Renal cortical epithelial cell (primary cell): Measurements from ENCODE around the gene SNCB. TPM values are rescaled to one million over a fixed set of nuclear protein-coding genes. Genes with fewer than 3 reads are reported as not detected.
"Not testable (repeated sequence)": the region's sequence is repeated elsewhere in the genome, so short reads cannot be mapped to it uniquely, and the experiment has no call there.

Source experiments
- DNase-seq: peaks from one replicate; pipeline ENCODE4 v3.0.0-alpha.2; 2011; ENCODE audit warnings: low read depth
- total RNA-seq: library from RNA; depleted of rRNA; stranded (reverse); fragments of >200 nt; gene quantifications from 2 replicates; pipeline ENCODE4 v1.2.3, GENCODE V29; 2014

Gene SNCB
- total RNA-seq, 1 donor from 2014 or later: not detected

- DNase-seq: not testable (repeated sequence)
These were observed 30.4 kb downstream of the SNCB start for GRCh38 chr5:176599749-176600430.

GRCh38 chr5:176597417-176598389 lies 32.6 kb downstream of the SNCB start:
- no peak for DNase-seq

- DNase-seq: no peak
These were observed 33.5 kb downstream of the SNCB start for GRCh38 chr5:176596689-176597416.

GRCh38 chr5:176596069-176596644 lies 34.2 kb downstream of the SNCB start:
- DNase-seq: no peak

GRCh38 chr5:176595386-176595943 lies 34.9 kb downstream of the SNCB start:
- DNase-seq: no peak

GRCh38 chr5:176594554-176594953 lies 35.8 kb downstream of the SNCB start:
- no peak for DNase-seq

- no peak for DNase-seq
These were observed 37.0 kb downstream of the SNCB start for GRCh38 chr5:176593273-176593869.

- no peak for DNase-seq
These were observed 37.8 kb downstream of the SNCB start for GRCh38 chr5:176592573-176592972.

GRCh38 chr5:176591667-176592066 lies 38.7 kb downstream of the SNCB start:
- not testable (repeated sequence) for DNase-seq

- no peak for DNase-seq
These were observed 40.2 kb downstream of the SNCB start for GRCh38 chr5:176590035-176590717.

- no peak for DNase-seq
These were observed 41.1 kb downstream of the SNCB start for GRCh38 chr5:176589039-176589769.

GRCh38 chr5:176588297-176588696 lies 42.0 kb downstream of the SNCB start:
- no peak for DNase-seq

- DNase-seq: no peak
These were observed 42.9 kb downstream of the SNCB start for GRCh38 chr5:176587398-176587797.

GRCh38 chr5:176583076-176583475 lies 47.3 kb downstream of the SNCB start:
- no peak for DNase-seq

GRCh38 chr5:176581361-176581760 lies 49.0 kb downstream of the SNCB start:
- no peak for DNase-seq

GRCh38 chr5:176579323-176579722 lies 51.0 kb downstream of the SNCB start:
- no peak for DNase-seq

GRCh38 chr5:176578391-176578808 lies 51.9 kb downstream of the SNCB start:
- DNase-seq: peak; percentile 49

- no peak for DNase-seq
These were observed 52.8 kb downstream of the SNCB start for GRCh38 chr5:176577312-176578176.
